Retinal pigment epithelial cell (primary cell): ENCODE data around the gene SCGN.

ENCODE experiments used
- DNase-seq: peaks from one replicate; pipeline ENCODE4 v3.0.0-alpha.2; 2010; ENCODE audit warnings: low read depth
- H3K4me3 ChIP-seq: 2 replicates; pipeline ENCODE4 v1.5.1; 2011; ENCODE audit warnings: mild to moderate bottlenecking, low read length, control low read depth, moderate library complexity
- CTCF ChIP-seq: conservative IDR thresholded peaks from 2 replicates; pipeline ENCODE4 v1.5.1; 2011; ENCODE audit warnings: low read depth, low read length, control low read depth, inconsistent platforms

The SCGN gene, protein sequence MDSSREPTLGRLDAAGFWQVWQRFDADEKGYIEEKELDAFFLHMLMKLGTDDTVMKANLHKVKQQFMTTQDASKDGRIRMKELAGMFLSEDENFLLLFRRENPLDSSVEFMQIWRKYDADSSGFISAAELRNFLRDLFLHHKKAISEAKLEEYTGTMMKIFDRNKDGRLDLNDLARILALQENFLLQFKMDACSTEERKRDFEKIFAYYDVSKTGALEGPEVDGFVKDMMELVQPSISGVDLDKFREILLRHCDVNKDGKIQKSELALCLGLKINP

GRCh38 chr6:25652007-25652515, at the start of gene SCGN:
TSS of gene SCGN (plus strand) at chr6:25652215. CDS start at chr6:25652404, 189 bp downstream.
- peak; percentile 16 for DNase-seq
- H3K4me3 ChIP-seq: peak within 1 kb of the TSS; percentile 28
- no peak for TF ChIP-seq CTCF

DNA sequence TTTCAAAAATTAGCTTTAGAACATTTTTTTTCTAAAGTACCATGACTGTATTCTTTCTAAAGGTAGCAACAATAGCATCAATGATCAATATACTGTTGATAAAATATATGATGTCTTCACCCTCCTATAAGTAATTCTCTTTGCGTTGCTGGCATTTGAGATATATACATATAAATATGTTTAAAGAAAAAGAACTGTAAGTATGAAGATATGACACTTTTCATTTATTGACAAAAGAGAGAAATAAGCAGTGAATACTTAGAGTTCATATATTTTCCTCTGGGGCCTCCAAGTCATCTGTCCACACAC, 49.4 kb upstream of the SCGN start:
- TF ChIP-seq CTCF: no peak
- H3K4me3 ChIP-seq: no peak overlapping the region
- no peak for DNase-seq

DNA sequence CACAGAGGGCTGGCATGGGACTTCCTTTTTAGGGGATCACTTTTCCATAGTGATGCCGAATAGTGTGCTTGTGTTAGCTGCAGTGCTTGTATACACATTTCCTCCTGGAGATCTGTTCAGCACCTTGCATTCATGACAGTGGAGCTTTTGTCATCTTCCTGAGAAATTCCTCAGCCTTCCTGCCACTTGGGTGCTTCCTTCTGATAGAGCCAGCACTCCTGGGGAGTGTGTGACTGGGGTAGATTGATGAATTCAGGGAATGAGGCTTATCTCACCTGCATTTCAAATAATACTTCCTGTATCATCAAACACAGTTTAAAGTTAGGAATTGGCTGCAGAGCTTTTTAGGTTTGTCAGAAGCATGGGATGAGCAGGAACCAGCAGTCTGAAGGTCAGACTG, 48.8 kb upstream of the SCGN start:
- TF ChIP-seq CTCF: no peak
- no peak for DNase-seq
- H3K4me3 ChIP-seq: no peak overlapping the region

GRCh38 chr6:25606151-25606550, 45.9 kb upstream of the SCGN start:
- no peak for TF ChIP-seq CTCF
- no peak overlapping the region for H3K4me3 ChIP-seq
- no peak for DNase-seq

DNA sequence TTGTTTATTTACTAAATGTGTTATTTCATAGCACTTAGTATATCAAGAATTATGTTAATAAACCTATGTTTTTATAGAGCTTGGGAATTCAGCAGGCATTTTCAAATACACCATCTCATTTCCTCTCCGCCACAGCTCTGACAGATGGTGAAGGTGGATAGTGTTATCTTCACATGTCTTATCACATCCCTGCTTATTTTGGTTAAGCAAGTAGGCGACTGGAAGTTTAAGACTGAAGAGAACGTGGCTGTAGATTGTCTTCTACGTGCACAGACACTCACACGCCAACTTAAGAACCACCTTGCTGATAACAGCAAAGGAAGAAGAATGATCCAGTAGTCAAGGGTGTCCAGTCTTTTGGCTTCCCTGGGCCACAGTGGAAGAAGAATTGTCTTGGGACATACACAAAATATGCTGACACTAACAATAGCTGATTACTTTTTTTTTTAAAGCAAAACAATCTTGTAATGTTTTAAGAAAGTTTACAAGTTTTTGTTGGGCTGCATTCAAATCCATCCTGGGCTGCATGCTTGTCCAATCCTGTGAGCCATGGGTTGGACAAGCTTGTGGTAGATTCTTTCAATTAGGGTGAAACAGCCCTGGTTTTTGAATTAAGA, 43.3 kb upstream of the SCGN start:
- no peak for DNase-seq
- no peak overlapping the region for H3K4me3 ChIP-seq
- no peak for TF ChIP-seq CTCF

- no peak overlapping the region for H3K4me3 ChIP-seq
- no peak for DNase-seq
- TF ChIP-seq CTCF: no peak
Measured at GRCh38 chr6:25612666-25613065, 39.3 kb upstream of the SCGN start.

GRCh38 chr6:25613415-25613814, 38.6 kb upstream of the SCGN start:
- no peak for DNase-seq
- TF ChIP-seq CTCF: no peak
- H3K4me3 ChIP-seq: no peak overlapping the region
